ENCODE measurements around the gene ADAMTS1. TPM values are rescaled to one million over a fixed set of nuclear protein-coding genes. Genes with fewer than 3 reads are reported as not detected.

Gene ADAMTS1
- total RNA-seq: 171 and 183 TPM in 2 replicates

DNA sequence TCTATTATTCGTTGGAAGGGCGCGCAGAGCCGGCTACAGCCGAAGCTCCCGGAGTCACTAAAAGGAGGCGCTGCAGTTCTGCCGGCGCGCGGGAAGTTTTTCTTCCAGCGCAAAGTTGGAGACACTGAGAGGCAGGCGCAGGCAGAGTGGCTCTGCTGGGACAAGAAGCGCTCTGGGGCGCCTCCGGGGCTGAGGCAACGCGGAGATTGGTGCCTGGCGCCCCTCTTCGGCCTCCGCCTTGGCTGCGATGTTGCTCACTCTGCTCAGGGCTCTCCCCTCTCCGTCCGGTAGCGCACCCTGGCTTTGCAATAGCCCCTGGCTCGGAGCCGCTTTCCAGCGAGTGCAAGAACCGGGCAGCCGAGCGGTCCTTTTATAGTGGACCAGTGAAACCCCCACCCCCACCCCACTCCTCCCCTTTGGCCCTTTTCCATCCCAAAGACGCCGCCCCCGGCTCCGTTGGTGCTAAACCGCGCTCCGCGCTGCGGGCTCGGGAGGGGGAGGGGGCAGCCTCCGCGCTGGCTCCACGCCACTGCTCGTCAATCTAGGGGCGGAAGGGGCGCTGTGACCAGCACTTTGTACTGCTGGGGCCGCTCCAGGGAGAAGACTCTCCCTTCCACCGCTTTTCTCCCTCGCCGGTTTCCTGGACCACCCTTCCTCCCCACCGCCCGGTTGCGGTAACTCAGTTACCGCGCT, at the start of gene ADAMTS1:
Gene ADAMTS1 (minus strand): TSS at position 344 of the 693 bp plus-strand sequence. CDS start 455 bp downstream, outside the sequence.

Other genes with a start within 250 kb of the ADAMTS1 start
- 8.3 and 9.3 TPM in 2 replicates for gene ADAMTS5, start 121.7 kb upstream of the ADAMTS1 start, total RNA-seq